Mesenchymal stem cell (in vitro differentiated cells and primary cell): Measurements from ENCODE around the gene LBX2.

ENCODE experiments used
- DNase-seq: peaks from one replicate; pipeline ENCODE4 v3.0.0-alpha.2; 2013
- H2AFZ ChIP-seq: one replicate; pipeline ENCODE4 v1.6.1; 2013; ENCODE audit warnings: low read depth, mild to moderate bottlenecking, control low read depth, inconsistent platforms, low read length, moderate library complexity
- H2AK5ac ChIP-seq: 2 replicates; pipeline ENCODE4 v1.6.1; 2013; ENCODE audit warnings: low read length, moderate library complexity, mild to moderate bottlenecking, inconsistent platforms; ENCODE audit not compliant: severe bottlenecking
- H2BK120ac ChIP-seq: one replicate; pipeline ENCODE4 v1.6.1; 2013; ENCODE audit warnings: low read depth, mild to moderate bottlenecking, inconsistent platforms, low read length, moderate library complexity
- H2BK12ac ChIP-seq, 2 experiments: one replicate each; pipeline ENCODE4 v1.6.1; 2013; ENCODE audit warnings: inconsistent platforms in 2 of 2, low read length in 2 of 2, mild to moderate bottlenecking in 2 of 2, moderate library complexity in 2 of 2, control low read depth in 1 of 2
- H2BK15ac ChIP-seq: one replicate; pipeline ENCODE4 v1.6.1; 2013; ENCODE audit warnings: mild to moderate bottlenecking, low read depth, inconsistent platforms; ENCODE audit not compliant: poor library complexity, severe bottlenecking
- H2BK5ac ChIP-seq: 2 replicates; pipeline ENCODE4 v1.6.1; 2013; ENCODE audit warnings: low read depth, mild to moderate bottlenecking, low read length, control low read depth, inconsistent platforms; ENCODE audit not compliant: poor library complexity, severe bottlenecking
- H3K14ac ChIP-seq, 2 experiments: one replicate each; pipeline ENCODE4 v1.6.1; 2013; ENCODE audit warnings: inconsistent platforms in 2 of 2, low read length in 2 of 2, control low read depth in 1 of 2, mild to moderate bottlenecking in 1 of 2, moderate library complexity in 1 of 2
- H3K18ac ChIP-seq, 2 experiments: one replicate each; pipeline ENCODE4 v1.6.1; 2013; ENCODE audit warnings: inconsistent platforms in 2 of 2, low read length in 2 of 2, control low read depth in 1 of 2, low read depth in 1 of 2, mild to moderate bottlenecking in 1 of 2
- H3K23ac ChIP-seq, 2 experiments: one replicate each; pipeline ENCODE4 v1.6.1; 2013; ENCODE audit warnings: inconsistent platforms in 2 of 2, low read length in 2 of 2, mild to moderate bottlenecking in 2 of 2, moderate library complexity in 2 of 2, control low read depth in 1 of 2
- H3K27ac ChIP-seq: 2 replicates; pipeline ENCODE4 v1.5.1; 2013; ENCODE audit warnings: mild to moderate bottlenecking, moderate library complexity, low read length, control low read depth, inconsistent platforms; ENCODE audit not compliant: poor library complexity, severe bottlenecking
- H3K27me3 ChIP-seq, 2 experiments: 2 replicates each; pipeline versions ENCODE4 v1.6.1 to v1.7.0; 2013; ENCODE audit warnings: low read length in 2 of 2, mild to moderate bottlenecking in 2 of 2, moderate library complexity in 2 of 2, control low read depth in 1 of 2, inconsistent platforms in 1 of 2; ENCODE audit not compliant: control insufficient read depth in 1 of 2, insufficient read depth in 1 of 2
- H3K36me3 ChIP-seq, 2 experiments: 2 replicates each; pipeline versions ENCODE4 v1.6.1 to v1.7.0; 2013; ENCODE audit warnings: low read length in 2 of 2, control low read depth in 1 of 2, inconsistent platforms in 1 of 2, low read depth in 1 of 2, mild to moderate bottlenecking in 1 of 2; ENCODE audit not compliant: insufficient read depth in 2 of 2, control insufficient read depth in 1 of 2
- H3K4ac ChIP-seq, 2 experiments: one replicate each; pipeline ENCODE4 v1.6.1; 2013; ENCODE audit warnings: inconsistent platforms in 2 of 2, low read length in 2 of 2, mild to moderate bottlenecking in 2 of 2, moderate library complexity in 2 of 2, control low read depth in 1 of 2, low read depth in 1 of 2
- H3K4me1 ChIP-seq: 2 replicates; pipeline ENCODE4 v1.6.1; 2013; ENCODE audit warnings: low read depth, low read length, control low read depth; ENCODE audit not compliant: control insufficient read depth, insufficient read depth
- H3K4me2 ChIP-seq: 2 replicates; pipeline ENCODE4 v1.6.1; 2013; ENCODE audit warnings: low read length, mild to moderate bottlenecking, inconsistent platforms; ENCODE audit not compliant: poor library complexity, severe bottlenecking
- H3K4me3 ChIP-seq, 2 experiments: 2 replicates each; pipeline versions ENCODE4 v1.5.1 to v1.7.0; 2013; ENCODE audit warnings: low read length in 2 of 2, mild to moderate bottlenecking in 2 of 2, control low read depth in 1 of 2, low read depth in 1 of 2; ENCODE audit not compliant: insufficient read depth in 1 of 2
- H3K79me1 ChIP-seq: replicated peaks from 2 replicates; pipeline ENCODE4 v1.6.1; 2013; ENCODE audit warnings: mild to moderate bottlenecking, control low read depth, low read length, inconsistent platforms; ENCODE audit not compliant: poor library complexity, severe bottlenecking
- H3K9ac ChIP-seq: 2 replicates; pipeline ENCODE4 v1.7.0; 2013; ENCODE audit warnings: mild to moderate bottlenecking, low read length, moderate library complexity
- H3K9me3 ChIP-seq: 2 replicates; pipeline ENCODE4 v1.7.0; 2013; ENCODE audit warnings: mild to moderate bottlenecking, low read length; ENCODE audit not compliant: control insufficient read depth
- H4K8ac ChIP-seq: one replicate; pipeline ENCODE4 v1.6.1; 2013; ENCODE audit warnings: inconsistent platforms, mild to moderate bottlenecking, low read length, moderate library complexity
- H4K91ac ChIP-seq: one replicate; pipeline ENCODE4 v1.6.1; 2013; ENCODE audit warnings: mild to moderate bottlenecking, low read length, inconsistent platforms
- WGBS: methylation state at CpG from one replicate; pipeline ENCODE4 v1.1.7; 2013; ENCODE audit warnings: mixed read lengths; 5-methylcytosine and 5-hydroxymethylcytosine counted together

The LBX2 gene

GRCh38 chr2:74450570-74451190 lies 48.7 kb downstream of the LBX2 start:
- Histone ChIP-seq H3K36me3 (no peaks in the 10 kb centered on the region), H2BK12ac (no peak overlapping the region), H3K4me2 (no peak overlapping the region), H2AFZ (no peak overlapping the region), H4K91ac (no peak overlapping the region), H3K14ac (no peak overlapping the region), H3K27me3 (no peaks in the 10 kb centered on the region), H3K23ac (no peak overlapping the region), H3K79me1 (peaks cover 7% of the 10 kb centered on the region), H3K4me1 (peaks cover 6% of the 10 kb centered on the region), H3K9ac (no peak overlapping the region), H2AK5ac (no peak overlapping the region), H3K18ac (no peak overlapping the region), H3K4ac (no peak overlapping the region), H3K9me3 (no peaks in the 10 kb centered on the region), H2BK120ac (no peak overlapping the region), H3K4me3 (no peak overlapping the region), H3K27ac (no peak overlapping the region), H2BK5ac (no peak overlapping the region), H4K8ac (no peak overlapping the region), H2BK15ac (no peak overlapping the region)
- WGBS, result 84% methylated on average over 3 of the region's 3 CpGs
- DNase-seq, result no peak

- H2AK5ac ChIP-seq, result no peak overlapping the region
Observed at GRCh38 chr2:74448771-74449170, 50.6 kb downstream of the LBX2 start.

More at GRCh38 chr2:74448771-74449170, 50.6 kb downstream of the LBX2 start:
- H2BK5ac ChIP-seq, result no peak overlapping the region
- H3K4ac ChIP-seq, result no peak overlapping the region
- no peak overlapping the region for H3K18ac ChIP-seq
- no peak overlapping the region for H2AFZ ChIP-seq
- no peak overlapping the region for H3K27ac ChIP-seq
- H3K9ac ChIP-seq, result no peak overlapping the region
- H3K4me2 ChIP-seq, result no peak overlapping the region
- 91% methylated on average over 1 of the region's 2 CpGs for WGBS
- H3K9me3 ChIP-seq, result no peaks in the 10 kb centered on the region
- no peak overlapping the region for H2BK12ac ChIP-seq
- H4K8ac ChIP-seq, result no peak overlapping the region
- H3K23ac ChIP-seq, result no peak overlapping the region
- H2BK15ac ChIP-seq, result no peak overlapping the region
- no peak overlapping the region for H3K4me3 ChIP-seq
- H3K36me3 ChIP-seq, result no peaks in the 10 kb centered on the region
- H3K79me1 ChIP-seq, result no peaks in the 10 kb centered on the region
- no peak overlapping the region for H2BK120ac ChIP-seq
- H3K4me1 ChIP-seq, result peaks cover 7% of the 10 kb centered on the region
- H4K91ac ChIP-seq, result no peak overlapping the region
- H3K27me3 ChIP-seq, result no peaks in the 10 kb centered on the region
- DNase-seq, result no peak
- H3K14ac ChIP-seq, result no peak overlapping the region
